Eye (tissue), 1 donor: Measurements from ENCODE around the gene ADCY9.
"Not testable (repeated sequence)": the region's sequence is repeated elsewhere in the genome, so short reads cannot be mapped to it uniquely, and the experiment has no call there.

Experiments
- DNase-seq: peaks from one replicate; pipeline ENCODE4 v3.0.0-alpha.2; 2015

The ADCY9 gene

GRCh38 chr16:4116325-4117249, at the start of gene ADCY9:
Gene ADCY9 (minus strand): TSS chr16:4116442. CDS start chr16:4115442, 1,000 bp downstream.
- peak; percentile 93 for DNase-seq

- no peak for DNase-seq
Measured at GRCh38 chr16:4160658-4161430, 44.6 kb upstream of the ADCY9 start.

GRCh38 chr16:4159726-4160125, 43.5 kb upstream of the ADCY9 start:
- DNase-seq, result no peak

GRCh38 chr16:4158143-4159093, 42.2 kb upstream of the ADCY9 start:
- DNase-seq, result no peak

- no peak for DNase-seq
Measured at GRCh38 chr16:4157376-4157825, 41.2 kb upstream of the ADCY9 start.

- not testable (repeated sequence) for DNase-seq
Measured at GRCh38 chr16:4156503-4156902, 40.3 kb upstream of the ADCY9 start.

- not testable (repeated sequence) for DNase-seq
Measured at GRCh38 chr16:4153364-4153763, 37.1 kb upstream of the ADCY9 start.

GRCh38 chr16:4152267-4152666, 36.0 kb upstream of the ADCY9 start:
- DNase-seq, result no peak

- no peak for DNase-seq
Measured at GRCh38 chr16:4147236-4147635, 31.0 kb upstream of the ADCY9 start.

GRCh38 chr16:4142268-4142667, 26.0 kb upstream of the ADCY9 start:
- no peak for DNase-seq

GRCh38 chr16:4141604-4142003, 25.4 kb upstream of the ADCY9 start:
- DNase-seq, result no peak

- no peak for DNase-seq
Measured at GRCh38 chr16:4140652-4141051, 24.4 kb upstream of the ADCY9 start.

GRCh38 chr16:4139968-4140367, 23.7 kb upstream of the ADCY9 start:
- no peak for DNase-seq

GRCh38 chr16:4138713-4139112, 22.5 kb upstream of the ADCY9 start:
- no peak for DNase-seq

- no peak for DNase-seq
Measured at GRCh38 chr16:4137438-4137837, 21.2 kb upstream of the ADCY9 start.

GRCh38 chr16:4136229-4136813, 20.1 kb upstream of the ADCY9 start:
- DNase-seq, result no peak

GRCh38 chr16:4135537-4135936, 19.3 kb upstream of the ADCY9 start:
- DNase-seq, result no peak

- no peak for DNase-seq
Measured at GRCh38 chr16:4133897-4134372, 17.7 kb upstream of the ADCY9 start.

GRCh38 chr16:4131621-4132020, 15.4 kb upstream of the ADCY9 start:
- DNase-seq, result no peak

- DNase-seq, result no peak
Measured at GRCh38 chr16:4124535-4125294, 8.5 kb upstream of the ADCY9 start.

- no peak for DNase-seq
Measured at GRCh38 chr16:4123616-4124300, 7.5 kb upstream of the ADCY9 start.
